Neural progenitor cell (in vitro differentiated cells): ENCODE results near the gene NCAPG2. TPM values are rescaled to one million over a fixed set of nuclear protein-coding genes. Genes with fewer than 3 reads are reported as not detected.
A peak's percentile ranks its signal among the peaks of the same experiment; 100 is the strongest.
"Not testable (repeated sequence)": the region's sequence is repeated elsewhere in the genome, so short reads cannot be mapped to it uniquely, and the experiment has no call there.

Experiments used
- DNase-seq: peaks from one replicate; pipeline ENCODE4 v3.0.0-alpha.2; 2016; ENCODE audit warnings: low spot score
- H2AFZ ChIP-seq: fragments of 200-600 bp; sonication (generic); replicated peaks from 2 replicates; pipeline ENCODE4 v1.6.1; 2016; ENCODE audit warnings: antibody characterized with exemption
- H3F3A ChIP-seq: fragments of 200-600 bp; sonication (generic); 2 replicates; pipeline ENCODE4 v1.6.1; 2016; ENCODE audit warnings: antibody characterized with exemption, low read depth
- H3K27ac ChIP-seq: fragments of 200-600 bp; sonication (generic); 2 replicates; pipeline ENCODE4 v1.5.1; 2016; ENCODE audit warnings: mild to moderate bottlenecking
- H3K27me3 ChIP-seq: fragments of 200-600 bp; sonication (generic); 2 replicates; pipeline ENCODE4 v1.6.1; 2016; ENCODE audit warnings: mild to moderate bottlenecking, moderate library complexity
- H3K36me3 ChIP-seq: fragments of 200-600 bp; sonication (generic); 2 replicates; pipeline ENCODE4 v1.5.1; 2016
- H3K4me1 ChIP-seq: fragments of 200-600 bp; sonication (generic); 2 replicates; pipeline ENCODE4 v1.6.1; 2016; ENCODE audit warnings: mixed run types
- H3K4me2 ChIP-seq: fragments of 200-600 bp; sonication (generic); 2 replicates; pipeline ENCODE4 v1.6.1; 2016
- H3K4me3 ChIP-seq: fragments of 200-600 bp; sonication (generic); 2 replicates; pipeline ENCODE4 v1.5.1; 2016
- H3K79me2 ChIP-seq: fragments of 200-600 bp; sonication (generic); 2 replicates; pipeline ENCODE4 v1.6.1; 2016; ENCODE audit warnings: low read depth
- H3K9ac ChIP-seq: fragments of 200-600 bp; sonication (generic); 2 replicates; pipeline ENCODE4 v1.6.1; 2016
- H3K9me3 ChIP-seq: fragments of 200-600 bp; sonication (generic); 2 replicates; pipeline ENCODE4 v1.5.1; 2016; ENCODE audit warnings: low read depth
- H4K20me1 ChIP-seq: fragments of 200-600 bp; sonication (generic); 2 replicates; pipeline ENCODE4 v1.6.1; 2016; ENCODE audit warnings: low read depth
- H3K27ac Mint-ChIP-seq: 3 replicates; pipeline ENCODE4 v1.8.0; 2021; ENCODE audit warnings: mixed read lengths
- H3K27me3 Mint-ChIP-seq: 2 replicates; pipeline ENCODE4 v1.8.0; 2022; ENCODE audit warnings: low read depth, mild to moderate bottlenecking, inconsistent platforms, moderate library complexity, mixed read lengths; ENCODE audit not compliant: insufficient read depth
- H3K36me3 Mint-ChIP-seq: 3 replicates; pipeline ENCODE4 v1.8.0; 2021; ENCODE audit warnings: mixed read lengths
- H3K4me1 Mint-ChIP-seq: 3 replicates; pipeline ENCODE4 v1.8.0; 2021; ENCODE audit warnings: mixed read lengths
- H3K4me3 Mint-ChIP-seq: 3 replicates; pipeline ENCODE4 v1.8.0; 2021; ENCODE audit warnings: mild to moderate bottlenecking, moderate library complexity, mixed read lengths
- H3K9me3 Mint-ChIP-seq: 3 replicates; pipeline ENCODE4 v1.8.0; 2020; ENCODE audit warnings: mixed read lengths
- EZH2 ChIP-seq: fragments of 200-600 bp; sonication (generic); IDR thresholded peaks from 2 replicates; pipeline ENCODE4 v1.6.1; 2017; ENCODE audit warnings: antibody characterized with exemption, mild to moderate bottlenecking, moderate library complexity
- EZH2phosphoT487 ChIP-seq: fragments of 200-600 bp; sonication (generic); IDR thresholded peaks from 2 replicates; pipeline ENCODE4 v1.6.1; 2017; ENCODE audit warnings: antibody characterized with exemption
- total RNA-seq: library from RNA; depleted of rRNA; stranded (reverse); fragments of >200 nt; gene quantifications from 2 replicates; pipeline ENCODE4 v1.2.3, GENCODE V29; 2015; ENCODE audit warnings: low replicate concordance
- TF ChIP-seq, protein P1 (sequence below): fragments of 200-600 bp; sonication (generic); IDR thresholded peaks from 2 replicates; pipeline ENCODE4 v1.5.1; 2017; ENCODE audit warnings: antibody characterized with exemption, mild to moderate bottlenecking

Gene NCAPG2
- total RNA-seq, 1 donor from 2014 or later, result 89.6 TPM

DNA sequence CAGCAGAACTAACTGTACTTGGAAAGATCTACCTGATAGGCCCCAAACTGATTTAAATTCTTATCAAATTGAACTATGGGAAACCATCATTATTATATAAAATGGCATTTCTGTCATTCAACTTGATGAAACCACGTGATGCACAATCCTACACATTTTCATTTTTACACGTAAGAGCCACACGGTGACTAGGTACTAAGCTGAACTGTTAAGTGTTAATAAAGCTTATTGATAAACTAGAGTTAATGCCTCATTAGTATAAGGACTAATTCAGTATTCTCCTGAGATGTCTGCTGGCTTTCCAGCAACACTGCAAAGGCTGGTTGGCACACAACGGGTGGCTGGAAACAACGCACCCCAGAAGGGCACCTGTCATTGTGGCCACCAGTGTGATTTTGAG is 4.6 kb downstream of the NCAPG2 start:
- Mint-ChIP-seq H3K27me3 (no peaks in the 10 kb centered on the region), H3K27ac (no peak overlapping the region), H3K4me1 (peaks cover 24% of the 10 kb centered on the region), H3K36me3 (peaks cover 21% of the 10 kb centered on the region), H3K9me3 (no peaks in the 10 kb centered on the region), H3K4me3 (no peak overlapping the region)
- H3K9me3 ChIP-seq, result no peaks in the 10 kb centered on the region
- peaks cover 11% of the 10 kb centered on the region for H3K36me3 ChIP-seq
- peaks cover 96% of the 10 kb centered on the region for H3K79me2 ChIP-seq
- H3K4me2 ChIP-seq, result no peak overlapping the region
- no peaks in the 10 kb centered on the region for H3F3A ChIP-seq
- DNase-seq, result no peak
- no peak overlapping the region for H3K9ac ChIP-seq
- TF ChIP-seq EZH2 (no peak), EZH2phosphoT487 (no peak)
- TF ChIP-seq, protein P1, sequence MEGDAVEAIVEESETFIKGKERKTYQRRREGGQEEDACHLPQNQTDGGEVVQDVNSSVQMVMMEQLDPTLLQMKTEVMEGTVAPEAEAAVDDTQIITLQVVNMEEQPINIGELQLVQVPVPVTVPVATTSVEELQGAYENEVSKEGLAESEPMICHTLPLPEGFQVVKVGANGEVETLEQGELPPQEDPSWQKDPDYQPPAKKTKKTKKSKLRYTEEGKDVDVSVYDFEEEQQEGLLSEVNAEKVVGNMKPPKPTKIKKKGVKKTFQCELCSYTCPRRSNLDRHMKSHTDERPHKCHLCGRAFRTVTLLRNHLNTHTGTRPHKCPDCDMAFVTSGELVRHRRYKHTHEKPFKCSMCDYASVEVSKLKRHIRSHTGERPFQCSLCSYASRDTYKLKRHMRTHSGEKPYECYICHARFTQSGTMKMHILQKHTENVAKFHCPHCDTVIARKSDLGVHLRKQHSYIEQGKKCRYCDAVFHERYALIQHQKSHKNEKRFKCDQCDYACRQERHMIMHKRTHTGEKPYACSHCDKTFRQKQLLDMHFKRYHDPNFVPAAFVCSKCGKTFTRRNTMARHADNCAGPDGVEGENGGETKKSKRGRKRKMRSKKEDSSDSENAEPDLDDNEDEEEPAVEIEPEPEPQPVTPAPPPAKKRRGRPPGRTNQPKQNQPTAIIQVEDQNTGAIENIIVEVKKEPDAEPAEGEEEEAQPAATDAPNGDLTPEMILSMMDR, result no peak
- no peak overlapping the region for H3K27ac ChIP-seq
- H3K4me3 ChIP-seq, result no peak overlapping the region
- peaks cover 23% of the 10 kb centered on the region for H4K20me1 ChIP-seq
- no peak overlapping the region for H2AFZ ChIP-seq
- no peaks in the 10 kb centered on the region for H3K27me3 ChIP-seq
- peaks cover 18% of the 10 kb centered on the region for H3K4me1 ChIP-seq

DNA sequence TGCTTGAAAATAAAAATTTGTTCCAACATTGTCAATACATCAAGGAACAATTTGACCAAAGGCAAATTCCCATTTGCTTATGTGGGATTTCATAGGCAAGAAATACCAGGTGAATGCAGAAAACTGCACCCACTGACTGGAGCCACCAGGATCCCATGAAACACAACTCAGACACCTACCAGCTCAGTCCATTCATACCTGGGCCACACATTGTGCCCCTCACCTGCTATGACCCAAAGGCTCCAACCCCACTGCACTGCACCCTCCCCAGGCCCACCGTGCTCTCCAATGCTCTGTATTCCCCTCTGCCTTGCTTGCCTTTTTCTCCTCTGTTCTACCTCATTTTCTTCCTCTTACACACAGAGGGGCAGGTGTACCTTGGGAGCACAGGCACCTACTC is 5.3 kb downstream of the NCAPG2 start:
- Histone ChIP-seq H3K4me3 (no peak overlapping the region), H3K27ac (no peak overlapping the region), H3K4me2 (no peak overlapping the region), H3K36me3 (peaks cover 11% of the 10 kb centered on the region), H4K20me1 (peaks cover 26% of the 10 kb centered on the region), H3K27me3 (no peaks in the 10 kb centered on the region), H3F3A (no peaks in the 10 kb centered on the region), H2AFZ (no peak overlapping the region), H3K9me3 (no peaks in the 10 kb centered on the region), H3K9ac (no peak overlapping the region), H3K4me1 (peaks cover 18% of the 10 kb centered on the region), H3K79me2 (peaks cover 100% of the 10 kb centered on the region)
- TF ChIP-seq, protein P1, result no peak
- TF ChIP-seq EZH2, result no peak
- no peak for TF ChIP-seq EZH2phosphoT487
- Mint-ChIP-seq H3K27ac (peak overlapping the region; percentile 38), H3K4me1 (peaks cover 24% of the 10 kb centered on the region), H3K4me3 (no peak overlapping the region), H3K36me3 (peaks cover 25% of the 10 kb centered on the region), H3K27me3 (no peaks in the 10 kb centered on the region), H3K9me3 (no peaks in the 10 kb centered on the region)
- no peak for DNase-seq

DNA sequence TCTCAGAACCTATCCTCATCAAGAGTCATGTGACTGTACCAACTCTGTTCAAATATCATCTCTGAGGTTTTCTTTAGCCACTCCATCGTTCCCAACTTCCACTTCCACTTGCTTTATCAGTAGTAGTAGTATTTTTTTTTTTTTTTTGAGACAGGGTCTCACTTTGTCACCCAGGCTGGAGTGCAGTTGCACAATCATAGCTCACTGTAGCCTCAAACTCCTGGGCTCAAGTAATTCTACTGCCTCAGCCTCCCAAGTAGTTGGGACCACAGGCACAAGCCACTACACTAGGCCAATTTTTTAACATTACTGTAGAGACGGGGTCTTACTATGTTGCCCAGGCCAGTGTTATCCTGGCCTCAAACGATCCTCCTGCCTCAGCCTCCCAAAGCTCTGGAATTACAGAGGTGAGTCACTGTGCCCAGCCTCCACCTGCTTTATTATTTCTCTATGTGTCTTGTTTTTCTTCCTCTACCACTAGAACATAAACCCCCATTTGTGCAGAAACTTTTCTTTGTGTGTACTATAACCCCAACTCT is 5.9 kb downstream of the NCAPG2 start:
- peaks cover 26% of the 10 kb centered on the region for H3K36me3 Mint-ChIP-seq
- H3K9me3 Mint-ChIP-seq, result no peaks in the 10 kb centered on the region
- TF ChIP-seq EZH2phosphoT487 (no peak), EZH2 (no peak)
- TF ChIP-seq, protein P1, result no peak
- no peak overlapping the region for H3K27ac ChIP-seq
- H3K27me3 Mint-ChIP-seq, result no peaks in the 10 kb centered on the region
- peaks cover 24% of the 10 kb centered on the region for H4K20me1 ChIP-seq
- peaks cover 24% of the 10 kb centered on the region for H3K4me1 Mint-ChIP-seq
- H3K79me2 ChIP-seq, result peaks cover 100% of the 10 kb centered on the region
- no peaks in the 10 kb centered on the region for H3K27me3 ChIP-seq
- no peak overlapping the region for H3K27ac Mint-ChIP-seq
- no peak overlapping the region for H3K4me2 ChIP-seq
- peaks cover 11% of the 10 kb centered on the region for H3K36me3 ChIP-seq
- H3K4me3 Mint-ChIP-seq, result no peak overlapping the region
- H3F3A ChIP-seq, result no peaks in the 10 kb centered on the region
- no peak overlapping the region for H3K4me3 ChIP-seq
- H2AFZ ChIP-seq, result no peak overlapping the region
- H3K4me1 ChIP-seq, result peaks cover 16% of the 10 kb centered on the region
- no peaks in the 10 kb centered on the region for H3K9me3 ChIP-seq
- DNase-seq, result no peak
- H3K9ac ChIP-seq, result no peak overlapping the region

DNA sequence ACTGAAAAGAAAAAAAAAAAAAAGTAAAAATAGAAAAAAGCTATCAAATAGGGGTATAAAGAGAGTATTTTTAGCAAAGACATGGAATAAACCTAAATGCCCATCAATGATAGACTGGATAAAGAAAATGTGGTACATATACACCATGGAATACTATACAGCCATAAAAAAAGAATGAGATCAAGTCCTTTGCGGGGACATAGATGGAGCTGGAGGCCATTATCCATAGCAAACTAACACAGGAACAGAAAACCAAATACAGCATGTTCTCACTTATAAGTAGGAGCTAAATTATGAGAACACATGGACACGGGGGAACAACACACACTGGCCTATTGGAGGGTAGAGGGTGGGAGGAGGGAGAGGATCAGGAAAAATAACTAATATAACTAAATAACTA is 7.0 kb downstream of the NCAPG2 start:
- Histone ChIP-seq H3K36me3 (peaks cover 11% of the 10 kb centered on the region), H3K79me2 (peaks cover 94% of the 10 kb centered on the region), H4K20me1 (peaks cover 12% of the 10 kb centered on the region)
- H3K9ac ChIP-seq, H3K27ac ChIP-seq, DNase-seq, H3K9me3 Mint-ChIP-seq, H3K27ac Mint-ChIP-seq, H3K9me3 ChIP-seq, H3K4me3 ChIP-seq, H3K4me3 Mint-ChIP-seq, H3K27me3 Mint-ChIP-seq, H3K27me3 ChIP-seq, H2AFZ ChIP-seq, H3K4me1 ChIP-seq, H3K4me2 ChIP-seq, H3F3A ChIP-seq: not testable (repeated sequence)
- H3K36me3 Mint-ChIP-seq, result peaks cover 29% of the 10 kb centered on the region
- H3K4me1 Mint-ChIP-seq, result peaks cover 12% of the 10 kb centered on the region
